Measurements from ENCODE around the gene EHD3.

Gene EHD3

GRCh38 chr2:31237348-31238017 lies 3.5 kb downstream of the EHD3 start:
- no peak for DNase-seq

DNA sequence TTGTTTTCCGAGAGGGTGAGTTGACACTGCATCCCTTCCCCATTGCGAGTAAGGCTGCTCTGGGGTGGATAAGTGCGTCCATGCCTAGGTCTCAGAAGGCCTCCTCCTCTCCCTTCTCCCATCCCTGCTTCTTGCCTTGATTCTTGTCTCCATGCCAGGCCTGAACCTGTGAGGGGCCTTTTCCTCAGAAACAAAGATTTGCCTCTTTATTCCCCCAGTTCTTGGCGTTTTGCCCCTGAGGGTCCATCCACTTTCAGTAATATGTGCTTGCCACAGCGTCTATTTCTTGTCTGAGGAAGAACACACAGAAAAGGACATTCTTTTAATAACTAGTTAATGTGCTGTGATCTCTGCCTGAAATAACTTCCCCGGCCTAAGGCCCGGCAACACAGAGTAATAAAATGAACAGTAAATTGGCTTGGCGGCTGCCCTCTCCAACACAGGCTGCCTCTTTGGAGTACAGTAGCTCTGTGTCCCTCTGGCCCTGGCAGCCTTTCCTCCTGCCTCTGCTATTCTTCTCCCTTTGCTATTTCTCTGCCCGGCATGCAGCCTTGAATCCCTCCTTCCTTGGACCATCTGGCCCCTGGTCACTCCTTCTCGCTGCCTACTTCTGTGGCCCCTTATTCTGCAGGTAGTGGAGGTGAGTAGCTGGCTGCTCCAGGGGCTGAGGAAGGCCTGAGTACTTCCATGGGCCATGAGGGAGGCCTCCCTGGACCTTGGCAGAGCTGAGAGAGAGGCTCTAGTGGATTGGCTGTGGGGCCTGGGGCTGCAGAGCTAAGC lies 4.4 kb downstream of the EHD3 start:
- no peak for DNase-seq

- no peak for DNase-seq
These were observed 5.1 kb downstream of the EHD3 start for GRCh38 chr2:31238906-31239592.

DNA sequence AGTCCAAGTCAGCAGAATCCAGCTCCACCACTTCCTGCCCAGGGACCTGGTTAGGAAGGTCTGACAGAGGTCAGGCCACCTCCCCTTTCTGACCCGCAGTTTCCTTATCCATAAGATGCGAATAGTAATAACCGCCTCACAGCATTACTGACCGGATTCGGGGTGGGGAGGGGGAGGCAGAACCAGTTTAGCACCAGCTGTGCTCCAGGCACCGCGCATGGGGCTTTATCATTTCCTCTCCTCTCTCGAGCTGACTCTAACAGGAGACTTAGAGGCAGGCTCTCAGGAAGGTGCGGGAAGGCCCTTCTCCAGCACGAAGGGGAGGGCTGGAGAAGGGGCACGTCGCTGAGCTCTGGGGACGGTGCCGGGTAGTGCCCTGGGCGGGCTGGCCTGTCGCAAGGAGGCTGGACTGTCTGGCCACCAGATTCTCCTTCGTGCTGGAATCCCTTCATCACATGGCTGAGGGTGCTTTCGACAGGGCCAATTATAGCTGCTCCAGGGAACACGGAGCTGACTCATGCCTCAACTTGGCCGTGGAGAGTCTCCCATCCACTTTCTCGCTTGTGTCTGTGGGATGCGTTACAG lies 5.7 kb downstream of the EHD3 start:
- no peak for DNase-seq

GRCh38 chr2:31240381-31241365 lies 6.7 kb downstream of the EHD3 start:
- DNase-seq, result no peak

DNA sequence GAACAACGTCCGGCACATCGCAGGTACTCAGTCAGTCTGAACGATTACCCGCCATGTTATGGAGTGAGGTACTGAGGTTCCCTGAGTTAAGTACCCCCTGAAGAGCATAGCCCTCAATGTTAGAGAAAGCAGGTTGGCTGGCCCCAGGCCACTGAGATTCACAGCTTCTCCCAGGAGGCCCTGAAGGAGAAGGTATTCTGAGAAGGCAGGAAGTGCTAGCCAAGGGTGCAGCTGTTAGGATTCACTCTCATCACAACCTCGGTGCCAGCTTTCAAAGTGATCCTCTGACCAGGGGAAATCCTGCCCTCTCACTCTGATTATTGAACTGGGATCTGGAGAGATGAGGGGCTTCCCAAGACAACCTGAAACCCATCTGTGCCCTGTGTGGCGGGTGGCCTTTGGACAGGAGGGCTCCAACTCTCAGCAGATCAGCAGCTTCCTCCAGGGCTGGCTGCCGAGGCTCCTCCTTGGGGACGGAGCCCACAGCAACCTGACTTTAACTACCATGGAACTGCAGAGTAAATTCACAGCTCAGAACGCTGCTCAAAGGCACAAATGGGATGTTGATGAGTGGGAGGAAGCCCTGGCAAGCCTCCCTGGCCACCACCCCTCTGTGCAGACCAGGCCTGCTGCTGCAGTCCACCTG lies 7.8 kb downstream of the EHD3 start:
- DNase-seq, result no peak

DNA sequence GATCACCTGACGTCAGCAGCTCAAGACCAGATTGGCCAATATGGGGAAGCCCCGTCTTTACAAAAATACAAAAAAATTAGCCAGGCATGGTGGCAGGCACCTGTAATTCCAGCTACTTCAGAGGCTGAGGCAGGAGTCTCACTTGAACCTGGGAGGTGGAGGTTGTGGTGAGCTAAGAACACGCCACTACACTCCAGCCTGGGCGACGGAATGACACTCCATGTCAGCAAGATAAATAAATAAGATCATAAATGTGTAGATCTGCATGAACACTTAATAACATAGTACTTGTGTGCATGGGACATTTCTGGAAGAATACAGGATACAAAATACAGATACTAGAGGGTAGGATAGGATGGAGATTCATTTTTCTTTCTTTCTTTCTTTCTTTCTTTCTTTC lies 9.1 kb downstream of the EHD3 start:
- no peak for DNase-seq

- no peak for DNase-seq
These were observed 10.1 kb downstream of the EHD3 start for GRCh38 chr2:31244101-31244500.

DNA sequence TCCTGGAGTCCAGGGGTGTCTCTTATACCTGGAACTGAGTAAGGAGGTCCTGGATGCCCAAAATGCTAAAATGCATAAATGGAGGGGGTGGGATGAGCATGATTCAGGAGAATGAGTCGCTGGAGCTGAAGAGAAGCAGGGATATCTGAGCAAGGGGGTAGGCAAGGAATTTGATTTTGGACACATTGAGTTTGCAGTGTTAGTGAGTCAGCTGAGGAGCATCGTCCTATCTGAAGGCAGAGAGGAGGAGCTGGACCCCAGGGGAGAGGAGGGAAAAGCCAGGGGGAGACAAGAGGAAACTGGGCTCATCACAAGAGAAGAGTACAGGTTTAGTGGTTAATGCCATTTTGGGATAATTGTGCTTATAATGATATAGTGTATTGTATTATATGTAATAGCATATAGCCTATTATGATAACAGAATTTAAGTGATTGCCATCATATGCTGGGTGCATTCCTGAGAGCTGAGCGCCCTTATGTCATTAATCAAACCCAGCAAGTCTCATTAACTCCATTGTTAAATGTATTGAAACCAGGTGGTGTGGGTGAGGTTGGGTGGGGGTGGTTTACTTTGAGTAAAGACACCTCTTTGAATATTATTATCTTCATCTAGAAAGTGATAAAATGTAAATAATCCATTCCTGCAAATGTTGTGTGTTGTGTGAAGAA lies 12.4 kb downstream of the EHD3 start:
- DNase-seq, result no peak

GRCh38 chr2:31247711-31248110 lies 13.8 kb downstream of the EHD3 start:
- no peak for DNase-seq

GRCh38 chr2:31248139-31248538 lies 14.2 kb downstream of the EHD3 start:
- DNase-seq, result no peak

DNA sequence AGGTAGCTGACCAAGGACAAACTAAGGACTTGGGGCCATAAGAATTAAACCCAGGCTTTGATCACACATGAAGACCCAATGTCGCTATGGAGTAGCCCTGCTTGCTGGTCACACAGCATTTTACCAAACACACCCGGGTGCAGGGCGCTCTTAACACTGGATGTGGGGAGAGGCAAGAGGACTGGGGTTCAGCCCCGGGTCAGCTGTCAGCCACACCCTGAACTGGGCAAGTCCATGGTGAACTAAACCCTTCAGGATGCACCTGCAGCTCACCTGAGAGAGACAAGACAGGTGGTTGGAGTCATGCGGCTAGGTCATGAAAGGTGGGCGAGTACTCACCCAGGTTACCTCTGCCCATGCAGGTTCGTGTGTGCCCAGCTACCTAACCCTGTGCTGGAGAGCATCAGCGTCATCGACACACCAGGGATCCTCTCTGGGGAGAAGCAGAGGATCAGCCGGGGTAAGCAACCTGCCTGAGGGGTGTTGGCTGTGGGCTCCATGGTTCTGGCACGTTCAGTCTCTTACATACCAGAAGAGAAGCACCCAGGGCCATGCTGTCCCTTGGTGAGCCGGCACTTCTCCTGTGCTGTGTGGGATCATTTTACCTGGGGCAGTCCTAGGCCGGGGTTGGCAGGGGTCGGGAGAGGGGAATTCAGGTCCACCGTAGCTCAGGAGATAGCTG lies 15.2 kb downstream of the EHD3 start:
- no peak for DNase-seq

GRCh38 chr2:31251018-31251417 lies 17.1 kb downstream of the EHD3 start:
- no peak for DNase-seq

GRCh38 chr2:31251851-31252250 lies 17.9 kb downstream of the EHD3 start:
- DNase-seq, result no peak

DNA sequence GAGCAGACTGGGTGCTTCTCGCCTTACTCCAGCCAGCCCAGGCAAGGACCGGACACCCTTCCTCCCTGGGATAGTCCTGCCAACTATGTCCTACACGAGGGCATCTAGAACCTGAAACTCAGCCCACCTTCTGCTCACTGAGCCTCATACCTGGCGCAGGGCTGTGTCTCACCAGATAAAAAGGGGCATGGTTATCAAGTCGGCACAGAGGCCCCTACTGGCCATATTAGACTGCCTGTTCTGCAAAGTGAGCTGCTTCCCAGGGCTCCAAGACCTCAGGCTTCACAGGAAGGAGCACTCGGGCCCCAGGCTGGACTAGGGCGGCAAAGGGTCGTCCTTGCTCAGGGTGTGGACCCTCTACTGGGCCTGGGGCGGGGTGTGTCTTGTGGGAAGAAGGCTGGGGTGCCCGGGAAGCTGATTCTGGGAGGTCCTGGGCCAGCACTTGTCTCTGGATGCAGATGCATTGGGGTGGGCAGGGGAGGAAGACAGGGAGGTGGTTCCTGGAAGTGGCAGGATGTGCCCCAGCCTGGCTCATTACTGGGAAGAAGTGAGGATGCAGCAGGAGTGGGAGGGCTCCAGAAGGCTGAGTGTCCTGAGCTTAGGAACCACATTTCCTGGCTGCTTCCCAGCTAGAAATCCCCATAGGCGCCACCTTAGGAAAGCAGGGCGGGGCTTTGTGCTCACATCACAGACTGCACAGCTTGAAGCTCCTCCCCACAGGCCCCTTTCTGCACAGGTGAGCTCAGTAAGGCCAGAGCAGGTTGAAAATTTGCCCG lies 19.6 kb downstream of the EHD3 start:
- DNase-seq, result no peak

DNA sequence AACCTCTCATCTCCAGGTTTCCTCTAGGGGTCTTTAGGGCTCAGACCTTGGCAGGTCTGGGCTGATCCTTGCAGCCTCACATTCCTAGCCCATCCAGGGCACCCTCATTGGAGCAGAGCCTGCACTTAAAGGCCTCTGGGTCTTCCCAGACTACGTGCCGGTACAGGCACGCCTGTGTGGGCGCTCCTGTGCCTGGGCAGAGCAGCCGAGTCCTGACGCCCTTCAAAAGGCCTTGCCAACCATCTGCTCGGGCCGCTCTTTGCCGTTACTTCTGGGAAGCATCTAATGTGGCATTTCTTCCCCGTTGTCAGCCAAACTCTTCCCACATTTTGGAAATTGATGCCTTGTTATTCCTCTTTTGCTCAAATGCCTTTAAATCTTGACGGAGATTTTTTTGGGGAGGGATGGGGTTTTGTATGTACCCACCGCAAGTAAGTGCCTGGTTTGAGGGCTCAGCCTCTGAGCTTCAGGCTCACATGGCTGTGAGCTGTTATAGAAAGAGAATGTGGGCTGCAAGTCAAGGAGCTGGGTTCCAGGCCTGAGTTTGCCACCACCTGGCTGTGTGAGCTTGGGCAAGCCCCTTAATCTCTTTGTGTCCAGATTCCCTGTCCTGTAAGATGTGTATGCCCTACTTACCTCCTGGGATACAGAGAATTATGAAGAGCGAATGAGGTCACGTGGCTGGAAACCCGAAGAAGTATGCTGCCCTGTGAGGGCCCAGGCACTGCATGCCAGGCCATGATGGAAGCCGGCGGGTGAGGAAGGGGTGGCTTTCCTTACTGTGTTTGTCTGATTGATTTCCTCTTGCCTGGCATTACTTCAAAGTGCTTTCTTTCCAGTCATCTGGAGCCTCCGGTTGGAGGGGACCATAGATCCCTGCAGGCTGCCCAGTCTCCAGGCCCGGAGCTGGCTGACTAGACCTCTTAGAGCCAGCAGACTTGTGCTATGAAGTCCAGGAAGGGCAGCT lies 20.6 kb downstream of the EHD3 start:
- no peak for DNase-seq

GRCh38 chr2:31255911-31256571 lies 22.1 kb downstream of the EHD3 start:
- DNase-seq, result no peak

All from CD4-positive, alpha-beta T cell treated with Interleukin-15 for 1 hour (primary cell).